Ascending aorta (tissue), 2 donors: ENCODE data around the gene LAMA4. TPM values are rescaled to one million over a fixed set of nuclear protein-coding genes. Genes with fewer than 3 reads are reported as not detected.

ENCODE experiments used
- DNase-seq, 2 donors: peaks; one replicate each; pipeline ENCODE4 v3.0.0-alpha.2; 2019; ENCODE audit warnings: low spot score in 2 of 2
- H3K27ac ChIP-seq, 2 donors: fragments of 200-600 bp; sonication (generic); one replicate each; pipeline ENCODE4 v1.5.1; 2016 to 2017; ENCODE audit warnings: mild to moderate bottlenecking in 1 of 2
- H3K27me3 ChIP-seq: fragments of 200-600 bp; sonication (generic); one replicate; pipeline ENCODE4 v1.5.1; 2017
- H3K36me3 ChIP-seq, 2 donors: fragments of 200-600 bp; sonication (generic); one replicate each; pipeline ENCODE4 v1.5.1; 2016
- H3K4me1 ChIP-seq, 2 donors: fragments of 200-600 bp; sonication (generic); one replicate each; pipeline ENCODE4 v1.5.1; 2016 to 2017; ENCODE audit warnings: mild to moderate bottlenecking in 1 of 2
- H3K4me3 ChIP-seq, 2 donors: fragments of 200-600 bp; sonication (generic); one replicate each; pipeline ENCODE4 v1.5.1; 2016 to 2017; ENCODE audit warnings: mild to moderate bottlenecking in 1 of 2
- H3K9me3 ChIP-seq, 2 donors: fragments of 200-600 bp; sonication (generic); one replicate each; pipeline ENCODE4 v1.5.1; 2016
- intact Hi-C: fragments of 100-400 bp; cut with DNase I; formaldehyde crosslinking; loops from one replicate; pipeline ENCODE4 v1.15.1; 2023
- total RNA-seq: library from RNA; depleted of rRNA; stranded (reverse); fragments of >200 nt; gene quantifications from one replicate; pipeline ENCODE4 v1.1.0, GENCODE V29; 2016
- TF ChIP-seq, protein P1 (sequence below), 3 experiments: fragments of 200-600 bp in 2 of 3; fragments of 450-650 bp in 1 of 3; sonication (generic) in 2 of 3; IDR thresholded peaks; one replicate each; pipeline ENCODE4 v1.5.1; 2016 to 2019; ENCODE audit warnings: antibody characterized with exemption in 3 of 3, mild to moderate bottlenecking in 1 of 3, moderate library complexity in 1 of 3

The LAMA4 gene
- total RNA-seq, 1 donor from 2014 or later = 49.0 TPM

DNA sequence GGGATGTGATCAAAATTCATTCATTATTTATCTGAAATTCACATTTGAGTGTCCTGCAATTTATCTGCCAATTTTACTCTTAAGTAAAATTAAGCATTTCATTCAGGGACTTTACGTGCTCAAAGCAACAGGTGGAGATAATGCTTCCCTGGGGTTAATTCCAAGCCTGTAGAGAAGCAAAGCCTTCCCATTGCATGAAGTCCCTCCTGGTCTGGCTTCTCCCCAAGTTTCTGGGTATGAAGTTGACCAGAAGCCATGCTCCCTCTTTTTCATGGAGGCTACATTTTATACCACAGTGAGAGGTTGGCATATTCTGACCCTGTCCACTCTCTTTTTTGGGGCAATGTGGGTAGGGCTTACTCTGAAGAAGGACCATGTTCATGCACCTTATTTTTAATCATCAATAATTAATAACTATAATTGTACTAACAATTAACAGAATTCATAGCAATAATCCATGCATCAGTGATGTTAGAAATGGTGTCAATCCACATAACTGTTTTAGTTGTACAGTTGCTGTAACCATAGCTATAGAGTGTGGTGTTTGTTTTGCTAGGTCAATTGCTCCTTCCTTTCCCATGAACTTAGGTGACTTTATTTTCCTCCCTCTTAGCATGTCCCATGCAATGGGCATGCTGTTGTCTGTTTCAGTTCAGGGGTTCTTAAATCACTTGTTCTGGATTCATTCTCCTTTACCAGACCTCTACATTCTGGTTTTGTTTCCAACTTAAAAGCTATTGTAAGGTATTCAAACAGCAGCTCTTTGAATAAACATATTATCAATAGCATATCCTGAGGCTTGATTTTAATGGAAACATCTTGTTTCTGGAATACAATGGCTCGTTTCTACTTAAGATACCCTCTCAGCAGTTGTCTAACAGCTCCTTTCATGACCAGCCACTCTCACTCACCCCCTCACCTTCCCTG is 1.5 kb downstream of the LAMA4 start:
- Histone ChIP-seq H3K4me3 (peak overlapping the region; percentile 71 to 80), H3K9me3 (no peaks in the 10 kb centered on the region), H3K27ac (peak overlapping the region; percentile 63 to 75), H3K4me1 (peaks cover 0 to 4% of the 10 kb centered on the region in 2 donors), H3K27me3 (no peaks in the 10 kb centered on the region), H3K36me3 (no peaks in the 10 kb centered on the region)
- TF ChIP-seq, protein P1, sequence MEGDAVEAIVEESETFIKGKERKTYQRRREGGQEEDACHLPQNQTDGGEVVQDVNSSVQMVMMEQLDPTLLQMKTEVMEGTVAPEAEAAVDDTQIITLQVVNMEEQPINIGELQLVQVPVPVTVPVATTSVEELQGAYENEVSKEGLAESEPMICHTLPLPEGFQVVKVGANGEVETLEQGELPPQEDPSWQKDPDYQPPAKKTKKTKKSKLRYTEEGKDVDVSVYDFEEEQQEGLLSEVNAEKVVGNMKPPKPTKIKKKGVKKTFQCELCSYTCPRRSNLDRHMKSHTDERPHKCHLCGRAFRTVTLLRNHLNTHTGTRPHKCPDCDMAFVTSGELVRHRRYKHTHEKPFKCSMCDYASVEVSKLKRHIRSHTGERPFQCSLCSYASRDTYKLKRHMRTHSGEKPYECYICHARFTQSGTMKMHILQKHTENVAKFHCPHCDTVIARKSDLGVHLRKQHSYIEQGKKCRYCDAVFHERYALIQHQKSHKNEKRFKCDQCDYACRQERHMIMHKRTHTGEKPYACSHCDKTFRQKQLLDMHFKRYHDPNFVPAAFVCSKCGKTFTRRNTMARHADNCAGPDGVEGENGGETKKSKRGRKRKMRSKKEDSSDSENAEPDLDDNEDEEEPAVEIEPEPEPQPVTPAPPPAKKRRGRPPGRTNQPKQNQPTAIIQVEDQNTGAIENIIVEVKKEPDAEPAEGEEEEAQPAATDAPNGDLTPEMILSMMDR (IDR thresholded peaks at IDR 0.05) = no peak
- no peak for DNase-seq
- intact Hi-C loops = loop anchor here (5.0 kb wide), 1 partner anchor 71 kb away; no protein-coding TSS in a partner anchor

DNA sequence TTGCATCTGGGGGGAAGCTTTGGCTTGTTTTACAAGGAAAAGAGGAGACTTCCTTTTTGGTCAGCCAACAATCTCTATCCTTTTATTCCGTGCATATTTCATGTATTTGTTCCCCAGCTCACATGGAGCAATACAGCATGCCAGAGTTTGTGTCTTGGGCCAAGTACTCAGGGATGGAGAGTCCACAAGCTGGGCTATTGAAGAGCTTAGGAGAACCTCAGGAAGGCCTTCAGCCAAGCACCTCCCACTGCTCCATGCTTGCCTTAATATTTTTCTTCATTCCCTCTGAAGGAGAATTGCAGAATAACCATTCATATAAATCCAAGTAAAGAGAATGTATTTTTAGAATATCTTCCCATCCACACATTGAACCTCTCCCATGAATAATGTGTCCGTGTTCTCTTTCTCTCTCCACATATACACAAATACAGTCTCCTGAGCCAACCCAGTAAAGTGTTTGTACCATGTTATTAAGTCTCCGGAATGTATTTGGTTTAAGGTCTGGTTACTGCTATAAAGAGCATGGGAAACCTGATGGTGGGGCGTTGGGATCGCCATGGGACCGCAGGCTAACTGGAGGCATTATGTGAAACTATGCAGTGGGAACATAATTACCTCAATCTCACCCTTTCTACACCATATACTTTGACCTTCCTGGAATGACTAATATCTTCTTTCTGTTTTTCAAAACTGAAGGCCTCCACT is 3.0 kb downstream of the LAMA4 start:
- no peaks in the 10 kb centered on the region for H3K9me3 ChIP-seq
- no peaks in the 10 kb centered on the region for H3K36me3 ChIP-seq
- peak overlapping the region; percentile 20 to 80 for H3K4me3 ChIP-seq
- H3K27ac ChIP-seq = peak overlapping the region; percentile 9 to 36
- DNase-seq = peak in 1 of 2 donors; percentile 74
- TF ChIP-seq, protein P1 (IDR thresholded peaks at IDR 0.05) = no peak
- intact Hi-C loops = loop anchor here (5.0 kb wide), 1 partner anchor 69 kb away; no protein-coding TSS in a partner anchor
- H3K27me3 ChIP-seq = no peaks in the 10 kb centered on the region
- peaks cover 0 to 4% of the 10 kb centered on the region in 2 donors for H3K4me1 ChIP-seq

DNA sequence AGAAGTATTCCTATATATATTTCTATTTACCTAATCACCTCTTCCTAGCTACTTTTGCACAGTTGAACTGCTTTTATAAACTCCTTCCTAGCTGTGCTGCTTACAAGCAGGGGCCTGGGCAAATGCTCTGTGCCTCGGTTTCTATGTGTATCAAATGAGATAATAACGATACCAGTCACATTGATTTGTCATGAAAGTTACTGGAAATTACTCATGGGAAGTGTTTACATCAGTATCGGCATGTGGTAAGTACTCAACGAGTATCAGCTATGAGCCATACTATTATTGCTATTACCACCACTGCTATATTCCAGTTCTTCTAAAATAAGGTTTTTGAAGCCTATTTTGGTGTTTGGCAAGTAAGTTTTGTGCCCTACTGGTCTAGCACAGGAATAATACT is 4.9 kb downstream of the LAMA4 start:
- Histone ChIP-seq H3K9me3 (no peaks in the 10 kb centered on the region), H3K36me3 (no peaks in the 10 kb centered on the region), H3K27ac (no peak overlapping the region), H3K4me3 (no peak overlapping the region), H3K27me3 (no peaks in the 10 kb centered on the region), H3K4me1 (peaks cover 0 to 13% of the 10 kb centered on the region in 2 donors)
- DNase-seq = no peak
- intact Hi-C loops = no loop called here
- TF ChIP-seq, protein P1 (IDR thresholded peaks at IDR 0.05) = no peak

DNA sequence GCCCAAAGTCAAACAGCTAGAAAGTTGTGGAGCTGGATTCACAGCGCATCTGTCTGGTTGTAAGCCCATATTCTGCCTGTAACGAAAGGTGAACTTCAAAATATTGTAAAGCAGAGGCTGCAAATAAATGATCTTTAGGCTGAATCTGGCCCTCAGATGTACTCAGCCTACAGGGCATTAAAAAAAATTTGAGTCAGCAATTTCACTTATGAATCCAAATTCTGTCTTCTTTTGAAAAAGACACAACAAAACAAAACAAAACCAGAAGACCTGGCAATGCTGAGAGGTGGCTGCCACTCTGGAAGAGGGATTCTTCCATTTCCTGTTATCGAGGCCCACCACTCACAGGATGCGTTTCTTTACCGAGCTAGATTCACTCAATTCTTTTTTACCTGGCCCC is 7.1 kb downstream of the LAMA4 start:
- intact Hi-C loops = no loop called here
- Histone ChIP-seq H3K36me3 (no peaks in the 10 kb centered on the region), H3K27me3 (no peaks in the 10 kb centered on the region), H3K4me1 (peaks cover 0 to 13% of the 10 kb centered on the region in 2 donors), H3K9me3 (no peaks in the 10 kb centered on the region), H3K27ac (no peak overlapping the region), H3K4me3 (no peak overlapping the region)
- TF ChIP-seq, protein P1 (IDR thresholded peaks at IDR 0.05) = no peak
- no peak for DNase-seq

DNA sequence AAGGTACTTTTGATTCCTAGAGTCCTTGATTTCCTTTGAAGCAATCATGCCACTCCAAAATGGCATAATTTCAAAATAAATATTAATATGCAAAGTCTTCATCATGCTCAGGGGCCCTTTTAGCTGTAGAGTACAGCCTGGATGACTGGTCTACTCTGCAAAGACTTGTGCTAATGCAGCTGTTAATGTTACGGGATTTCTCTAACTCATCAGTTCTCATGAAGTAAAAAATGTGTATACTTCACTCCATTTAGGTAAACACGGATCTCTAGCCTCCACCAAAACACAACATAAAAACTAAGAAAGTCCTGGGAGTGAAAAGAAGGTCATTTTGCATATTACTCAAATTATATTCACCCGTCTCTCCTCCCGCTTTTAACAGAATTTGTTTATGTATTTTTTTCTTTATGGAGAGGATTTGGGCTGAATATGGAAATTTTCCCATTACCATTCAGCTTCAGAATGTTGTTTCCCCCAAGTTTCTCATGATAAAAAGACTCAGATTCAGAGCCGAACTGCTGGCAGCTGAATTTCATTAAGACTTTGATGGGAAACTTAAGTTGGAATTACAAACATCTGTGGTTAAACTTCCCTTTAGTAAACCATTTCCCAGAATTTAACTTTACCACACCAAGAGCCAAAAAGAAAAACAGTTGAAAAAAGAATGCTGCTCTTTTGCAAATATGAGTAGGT is 8.7 kb downstream of the LAMA4 start:
- TF ChIP-seq, protein P1 (IDR thresholded peaks at IDR 0.05) = no peak
- Histone ChIP-seq H3K4me3 (no peak overlapping the region), H3K36me3 (no peaks in the 10 kb centered on the region), H3K27me3 (no peaks in the 10 kb centered on the region), H3K9me3 (no peaks in the 10 kb centered on the region), H3K27ac (peak overlapping the region in 1 of 2 donors; percentile 29), H3K4me1 (peaks cover 0 to 13% of the 10 kb centered on the region in 2 donors)
- DNase-seq = no peak
- intact Hi-C loops = no loop called here
